ENCODE data around the gene DNAI2.
A peak's percentile ranks its signal among the peaks of the same experiment; 100 is the strongest.

DNAI2 gene

GRCh38 chr17:74339537-74340195, 65.6 kb downstream of the DNAI2 start:
- DNase-seq (ENCODE audit: low read depth), result no peak

DNA sequence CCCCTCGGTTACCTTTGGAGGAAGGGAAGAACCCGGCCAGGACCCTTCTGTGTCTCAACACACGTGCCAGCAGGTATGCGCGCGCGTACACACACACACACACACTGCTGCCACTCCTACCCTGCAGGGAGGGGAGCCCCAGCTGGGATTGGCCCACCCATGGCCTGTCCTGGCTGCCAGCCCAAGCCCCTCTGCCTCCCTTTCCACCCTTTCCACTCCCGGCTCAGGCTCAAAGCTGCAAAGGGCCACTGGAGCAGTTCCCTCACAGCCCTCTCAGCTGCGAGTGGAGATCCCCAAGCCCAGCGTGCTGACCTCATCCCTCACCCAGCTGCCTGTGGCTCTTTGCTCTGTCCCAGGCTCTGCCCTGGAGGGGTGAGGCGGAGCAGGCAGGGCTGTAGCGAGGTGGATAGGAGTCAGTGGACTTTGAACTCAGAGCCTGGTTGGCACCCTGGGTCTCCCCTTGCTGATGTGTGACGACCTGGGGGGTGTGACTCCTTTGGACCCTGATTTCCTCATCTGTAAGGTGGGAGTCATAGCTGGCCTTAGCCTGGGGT, 66.5 kb downstream of the DNAI2 start:
- no peak for DNase-seq (ENCODE audit: low read depth)

DNA sequence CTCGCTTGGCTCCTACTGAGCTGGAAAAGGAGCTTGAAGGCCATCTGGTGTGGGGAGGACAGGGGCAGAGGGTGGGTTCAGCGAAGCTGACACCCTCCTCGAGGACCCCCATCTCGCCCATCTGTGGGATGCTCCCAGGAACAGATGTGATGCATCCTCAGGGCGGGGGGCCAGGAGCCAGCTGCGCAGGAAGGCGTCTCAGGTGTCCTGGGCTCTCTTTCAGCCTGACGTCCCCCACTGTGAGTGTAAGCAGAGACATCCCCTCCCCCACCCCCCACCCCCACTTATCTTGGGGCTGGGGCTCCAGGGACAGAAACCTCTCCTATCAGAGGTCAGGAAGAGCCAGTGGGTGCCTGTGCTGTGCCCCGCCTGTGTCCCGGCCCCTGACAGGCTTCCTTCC, 68.2 kb downstream of the DNAI2 start:
- no peak for DNase-seq (ENCODE audit: low read depth)

DNA sequence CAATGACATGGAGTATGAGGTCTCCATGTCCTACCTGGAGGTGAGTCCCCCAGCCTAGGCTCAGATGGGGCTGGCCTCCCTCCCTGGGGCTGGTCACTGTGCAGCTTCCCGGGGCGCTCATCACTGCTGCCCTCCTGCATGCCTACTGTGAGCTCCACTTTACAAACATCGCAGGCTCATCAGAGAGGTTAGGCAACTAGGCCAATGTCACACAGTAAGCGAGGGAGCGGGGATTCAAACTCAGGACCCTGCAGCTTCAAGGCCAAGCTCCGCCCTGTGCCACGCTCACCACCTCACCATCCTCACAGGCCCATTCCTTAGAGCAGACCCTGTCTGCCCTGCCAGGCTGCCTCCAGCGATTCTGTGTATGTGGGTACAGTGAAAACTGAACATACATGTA, 69.1 kb downstream of the DNAI2 start:
- no peak for DNase-seq (ENCODE audit: low read depth)

GRCh38 chr17:74343526-74344284, 69.7 kb downstream of the DNAI2 start:
- DNase-seq (ENCODE audit: low read depth), result no peak

GRCh38 chr17:74344658-74345057, 70.6 kb downstream of the DNAI2 start:
- DNase-seq (ENCODE audit: low read depth), result no peak

DNA sequence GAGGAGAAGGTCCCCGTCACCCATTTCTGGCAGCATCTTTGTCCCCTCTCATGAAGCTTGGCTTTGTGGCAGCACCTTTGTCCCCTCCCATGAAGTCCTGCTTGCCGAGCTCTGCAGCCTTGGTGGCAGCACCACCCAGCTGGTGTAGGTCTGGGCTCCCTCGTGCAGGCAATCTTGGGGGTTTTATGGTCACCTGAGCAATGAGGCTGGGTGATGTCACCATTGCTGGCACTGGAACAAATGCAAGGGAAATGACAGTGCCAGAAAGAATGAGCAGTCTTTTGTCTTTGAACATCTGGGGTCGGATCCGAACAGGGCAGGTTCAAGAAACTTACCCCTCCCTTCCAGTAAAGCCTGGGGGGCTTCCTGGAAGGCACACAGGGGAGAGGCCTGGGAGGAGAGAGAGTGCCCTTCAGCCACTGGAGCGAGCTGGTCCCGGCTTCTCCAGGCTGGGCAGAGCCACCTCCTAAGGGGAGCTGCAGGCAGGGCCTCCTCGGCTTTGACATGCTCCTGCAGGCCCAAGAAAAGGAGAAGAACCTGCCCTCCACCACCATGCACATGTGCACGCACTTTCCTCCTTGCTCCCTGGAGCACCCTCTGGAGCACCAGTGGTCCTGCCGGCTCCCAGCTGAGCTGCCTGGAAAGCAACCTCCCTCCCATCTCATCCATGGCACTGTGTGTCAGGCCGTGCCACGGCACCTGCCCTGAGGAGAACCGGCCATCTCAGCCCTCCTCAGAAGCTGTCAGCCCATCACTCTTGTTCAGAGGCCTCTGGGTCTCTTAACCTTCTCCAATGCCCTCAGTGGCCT, 71.6 kb downstream of the DNAI2 start:
- no peak for DNase-seq (ENCODE audit: low read depth)

DNA sequence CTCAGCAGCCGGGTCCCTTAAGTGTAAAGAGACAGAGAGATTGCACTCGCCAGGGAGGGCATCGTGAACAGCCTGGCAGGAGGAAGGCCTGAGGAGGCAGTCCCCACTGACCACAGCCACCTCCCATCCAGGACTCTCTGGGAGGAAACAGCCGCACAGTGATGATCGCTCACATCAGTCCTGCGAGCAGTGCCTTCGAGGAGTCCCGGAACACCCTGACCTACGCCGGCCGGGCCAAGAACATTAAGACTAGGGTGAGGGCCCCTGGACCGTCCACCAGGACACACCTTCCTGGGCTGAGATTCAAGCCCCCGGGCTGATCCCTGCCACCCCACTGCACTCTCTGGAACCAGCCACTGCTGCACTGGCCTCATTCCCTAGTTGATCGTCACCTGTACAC, 73.6 kb downstream of the DNAI2 start:
- DNase-seq (ENCODE audit: low read depth), result no peak

DNA sequence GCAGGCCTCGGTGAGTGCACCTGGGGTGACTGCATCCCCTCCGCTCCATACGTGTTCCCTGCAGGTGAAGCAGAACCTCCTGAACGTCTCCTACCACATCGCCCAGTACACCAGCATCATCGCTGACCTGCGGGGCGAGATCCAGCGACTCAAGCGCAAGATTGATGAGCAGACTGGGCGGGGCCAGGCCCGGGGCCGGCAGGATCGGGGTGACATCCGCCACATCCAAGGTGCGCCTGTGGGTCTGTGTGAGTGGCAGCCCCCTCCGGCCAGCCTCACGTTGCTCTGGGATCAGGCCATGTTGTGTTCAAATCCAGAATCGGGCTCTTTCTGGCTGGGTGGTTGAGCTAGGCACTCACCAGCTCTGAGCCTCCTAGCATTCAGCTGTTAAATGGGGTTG, 75.1 kb downstream of the DNAI2 start:
- no peak for DNase-seq (ENCODE audit: low read depth)

- no peak for DNase-seq (ENCODE audit: low read depth)
Observed at GRCh38 chr17:74350486-74350885, 76.5 kb downstream of the DNAI2 start.

DNA sequence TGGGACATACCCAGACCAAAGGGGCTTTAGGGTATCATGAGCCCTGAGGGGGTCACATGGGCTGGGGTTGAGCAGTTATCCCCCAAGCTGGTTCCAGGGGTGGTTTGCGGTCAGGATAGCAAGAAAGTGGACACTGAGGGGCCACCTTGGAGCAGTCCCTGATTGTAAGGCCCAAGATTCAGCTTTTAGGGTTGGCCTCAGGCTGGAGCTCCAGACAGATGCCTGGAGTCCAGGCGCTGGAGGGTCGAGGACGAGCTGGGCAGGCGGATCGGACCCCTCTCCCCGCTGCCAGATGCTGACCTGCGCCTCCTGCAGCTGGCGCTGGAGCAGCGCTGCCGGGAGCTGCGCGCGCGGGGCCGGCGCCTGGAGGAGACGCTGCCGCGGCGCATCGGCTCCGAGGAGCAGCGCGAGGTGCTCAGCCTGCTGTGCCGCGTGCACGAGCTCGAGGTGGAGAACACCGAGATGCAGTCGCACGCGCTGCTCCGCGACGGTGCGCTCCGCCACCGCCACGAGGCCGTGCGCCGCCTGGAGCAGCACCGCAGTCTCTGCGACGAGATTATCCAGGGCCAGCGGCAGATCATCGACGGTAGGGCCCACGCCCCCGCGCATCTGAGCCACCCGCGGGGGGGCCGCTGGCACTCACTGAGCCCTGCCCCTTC, 77.6 kb downstream of the DNAI2 start:
- no peak for DNase-seq (ENCODE audit: low read depth)

- no peak for DNase-seq (ENCODE audit: low read depth)
Observed at GRCh38 chr17:74353446-74354060, 79.5 kb downstream of the DNAI2 start.

DNA sequence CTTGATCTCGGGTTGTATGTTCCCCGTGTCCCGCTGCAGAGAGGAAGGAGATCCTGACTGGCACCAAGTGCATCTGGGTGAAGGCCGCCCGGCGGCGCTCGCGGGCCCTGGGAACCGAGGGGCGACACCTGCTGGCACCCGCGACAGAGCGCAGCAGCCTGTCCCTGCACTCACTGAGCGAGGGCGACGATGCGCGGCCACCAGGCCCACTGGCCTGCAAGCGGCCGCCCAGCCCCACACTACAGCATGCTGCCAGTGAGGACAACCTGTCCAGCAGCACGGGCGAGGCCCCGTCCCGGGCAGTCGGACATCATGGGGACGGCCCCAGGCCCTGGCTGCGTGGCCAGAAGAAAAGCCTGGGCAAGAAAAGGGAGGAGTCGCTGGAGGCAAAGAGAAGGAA, 80.1 kb downstream of the DNAI2 start:
- DNase-seq (ENCODE audit: low read depth), result peak; percentile 21

- DNase-seq (ENCODE audit: low read depth), result no peak
Observed at GRCh38 chr17:74354561-74354960, 80.5 kb downstream of the DNAI2 start.

- no peak for DNase-seq (ENCODE audit: low read depth)
Observed at GRCh38 chr17:74355065-74355464, 81.0 kb downstream of the DNAI2 start.

GRCh38 chr17:74356646-74357465, 82.8 kb downstream of the DNAI2 start:
- no peak for DNase-seq (ENCODE audit: low read depth)

- no peak for DNase-seq (ENCODE audit: low read depth)
Observed at GRCh38 chr17:74357466-74357809, 83.4 kb downstream of the DNAI2 start.

DNA sequence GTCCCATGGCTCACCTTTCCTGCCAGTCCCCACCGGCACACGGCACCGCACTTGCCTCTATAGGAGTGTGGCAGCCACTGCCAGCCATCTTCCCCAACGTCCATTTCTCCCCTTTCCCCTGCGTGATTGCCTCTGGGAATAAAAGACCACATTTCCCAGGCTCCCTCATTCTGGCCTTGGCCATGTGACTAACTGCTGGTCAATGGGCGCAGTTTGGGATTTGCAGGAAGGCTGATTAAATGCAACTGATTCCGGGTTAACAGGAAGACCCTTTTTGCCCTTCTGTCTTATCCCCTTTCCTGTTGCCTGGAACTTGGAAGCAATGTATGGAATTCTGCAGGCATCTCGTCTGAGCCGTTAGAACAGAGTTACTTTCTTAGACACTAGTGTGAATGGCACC, 84.7 kb downstream of the DNAI2 start:
- no peak for DNase-seq (ENCODE audit: low read depth)

DNA sequence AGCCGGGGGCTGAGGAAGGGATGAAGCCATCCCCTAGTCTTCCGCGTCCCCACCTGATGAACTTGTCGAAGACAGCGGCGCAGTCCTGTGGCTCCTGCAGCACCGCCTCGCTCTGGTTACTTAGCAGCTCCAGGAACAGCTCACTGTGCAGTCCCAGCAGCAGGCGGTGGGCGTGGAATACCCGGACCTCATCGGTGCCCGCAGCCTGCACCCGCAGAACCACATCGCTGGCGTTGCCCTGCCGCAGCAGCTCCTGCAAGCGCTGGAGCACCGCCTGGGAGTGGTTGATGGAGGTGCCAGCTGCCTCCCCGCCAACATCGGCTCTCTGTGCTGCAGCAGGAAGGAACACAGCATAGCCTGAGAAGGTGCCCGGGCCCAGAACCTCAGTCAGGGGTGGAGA, 85.9 kb downstream of the DNAI2 start:
- DNase-seq (ENCODE audit: low read depth), result no peak

GRCh38 chr17:74360899-74361229, 86.8 kb downstream of the DNAI2 start:
- no peak for DNase-seq (ENCODE audit: low read depth)

Measured in activated T-helper 9 cell treated with anti-CD3 and anti-CD28 coated beads, Interleukin-2, amount 50 U/mL, for 16 hours (primary cell).